Body of pancreas (tissue), 4 donors: Measurements from ENCODE around the gene CLIP1. TPM values are rescaled to one million over a fixed set of nuclear protein-coding genes. Genes with fewer than 3 reads are reported as not detected.

Source experiments
- ATAC-seq: fragments of 150-250 bp; one replicate; pipeline ENCODE4 v1.9.1; 2016
- DNase-seq, 4 donors: peaks; one replicate each; pipeline ENCODE4 v3.0.0-alpha.2; 2019
- H3K27ac ChIP-seq, 4 donors: fragments of 200-600 bp; sonication (generic); 1 replicate in 3 of 4; 2 replicates in 1 of 4; pipeline versions ENCODE4 v1.5.1 to v1.6.1; 2016 to 2019; ENCODE audit warnings: mild to moderate bottlenecking in 1 of 4, mixed read lengths in 1 of 4, moderate library complexity in 1 of 4
- H3K27me3 ChIP-seq, 2 donors: fragments of 200-600 bp; sonication (generic); one replicate each; pipeline ENCODE4 v1.6.0; 2016; ENCODE audit warnings: mild to moderate bottlenecking in 1 of 2
- H3K36me3 ChIP-seq, 2 donors: fragments of 200-600 bp; sonication (generic); replicated peaks in 1 of 2; 2 replicates each; pipeline ENCODE4 v1.5.1; 2016; ENCODE audit warnings: low read depth in 2 of 2; ENCODE audit not compliant: insufficient read depth in 1 of 2
- H3K4me1 ChIP-seq: fragments of 200-600 bp; sonication (generic); one replicate; pipeline ENCODE4 v1.6.0; 2016
- H3K4me3 ChIP-seq, 2 donors: fragments of 200-600 bp; sonication (generic); 1 replicate in 1 of 2; 2 replicates in 1 of 2; pipeline ENCODE4 v1.5.1; 2016 to 2019
- H3K9me3 ChIP-seq, 3 donors: fragments of 200-600 bp; sonication (generic); 1 replicate in 2 of 3; 2 replicates in 1 of 3; pipeline ENCODE4 v1.5.1; 2016
- POLR2A ChIP-seq, 3 donors: fragments of 450-650 bp; IDR thresholded peaks; one replicate each; pipeline ENCODE4 v1.6.1; 2016; ENCODE audit warnings: antibody characterized with exemption in 3 of 3, mild to moderate bottlenecking in 2 of 3
- WGBS, 2 donors: methylation state at CpG; one replicate each; pipeline ENCODE4 v1.1.5; 2017; 5-methylcytosine and 5-hydroxymethylcytosine counted together
- intact Hi-C: fragments of 100-400 bp; cut with DNase I; formaldehyde crosslinking; loops from one replicate; pipeline ENCODE4 v1.15.1; 2023
- total RNA-seq, 2 donors: library from RNA; depleted of rRNA; stranded (reverse); fragments of >200 nt; gene quantifications; one replicate each; pipeline ENCODE4 v1.1.0, GENCODE V29; 2016
- TF ChIP-seq, protein P1 (sequence below), 7 experiments: fragments of 450-650 bp in 4 of 7; fragments of 200-600 bp in 3 of 7; sonication (generic) in 3 of 7; IDR thresholded peaks; one replicate each; pipeline ENCODE4 v1.5.1; 2016 to 2019; ENCODE audit warnings: antibody characterized with exemption in 7 of 7

The CLIP1 gene
- total RNA-seq, 2 donors from 2014 or later = 41.2 to 89.0 TPM

DNA sequence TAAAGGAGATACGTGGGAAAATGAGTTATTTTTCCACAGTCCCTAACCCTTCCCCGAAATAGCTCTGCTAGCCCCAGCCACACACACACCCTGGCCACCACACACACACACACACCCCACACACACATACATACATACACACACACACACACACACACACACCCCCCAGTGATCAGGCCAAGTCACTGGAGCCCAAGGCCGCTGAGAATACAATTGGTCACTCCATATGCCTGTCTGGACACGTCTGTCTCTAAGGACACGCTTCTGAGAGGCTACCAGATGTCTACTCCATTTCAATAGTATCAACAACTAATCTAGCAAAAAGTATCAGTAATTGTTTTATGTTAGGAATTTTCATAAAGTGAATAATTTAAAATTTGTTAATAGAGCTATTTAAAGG is 183.6 kb downstream of the CLIP1 start:
- no peak overlapping the region for H3K4me3 ChIP-seq
- no peak for ATAC-seq
- no peak overlapping the region for H3K27ac ChIP-seq
- peaks cover 0 to 11% of the 10 kb centered on the region in 2 donors for H3K36me3 ChIP-seq
- 92 to 95% methylated on average over 5 of the region's 5 CpGs for WGBS, 2 donors
- no peaks in the 10 kb centered on the region for H3K27me3 ChIP-seq
- H3K9me3 ChIP-seq = peaks cover 0 to 3% (median 0%) of the 10 kb centered on the region in 3 donors
- DNase-seq = no peak
- TF ChIP-seq, protein P1, sequence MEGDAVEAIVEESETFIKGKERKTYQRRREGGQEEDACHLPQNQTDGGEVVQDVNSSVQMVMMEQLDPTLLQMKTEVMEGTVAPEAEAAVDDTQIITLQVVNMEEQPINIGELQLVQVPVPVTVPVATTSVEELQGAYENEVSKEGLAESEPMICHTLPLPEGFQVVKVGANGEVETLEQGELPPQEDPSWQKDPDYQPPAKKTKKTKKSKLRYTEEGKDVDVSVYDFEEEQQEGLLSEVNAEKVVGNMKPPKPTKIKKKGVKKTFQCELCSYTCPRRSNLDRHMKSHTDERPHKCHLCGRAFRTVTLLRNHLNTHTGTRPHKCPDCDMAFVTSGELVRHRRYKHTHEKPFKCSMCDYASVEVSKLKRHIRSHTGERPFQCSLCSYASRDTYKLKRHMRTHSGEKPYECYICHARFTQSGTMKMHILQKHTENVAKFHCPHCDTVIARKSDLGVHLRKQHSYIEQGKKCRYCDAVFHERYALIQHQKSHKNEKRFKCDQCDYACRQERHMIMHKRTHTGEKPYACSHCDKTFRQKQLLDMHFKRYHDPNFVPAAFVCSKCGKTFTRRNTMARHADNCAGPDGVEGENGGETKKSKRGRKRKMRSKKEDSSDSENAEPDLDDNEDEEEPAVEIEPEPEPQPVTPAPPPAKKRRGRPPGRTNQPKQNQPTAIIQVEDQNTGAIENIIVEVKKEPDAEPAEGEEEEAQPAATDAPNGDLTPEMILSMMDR (IDR thresholded peaks at IDR 0.05) = no peak
- TF ChIP-seq POLR2A (IDR thresholded peaks at IDR 0.05) = no peak
- H3K4me1 ChIP-seq = no peaks in the 10 kb centered on the region
- intact Hi-C loops = no loop called here

DNA sequence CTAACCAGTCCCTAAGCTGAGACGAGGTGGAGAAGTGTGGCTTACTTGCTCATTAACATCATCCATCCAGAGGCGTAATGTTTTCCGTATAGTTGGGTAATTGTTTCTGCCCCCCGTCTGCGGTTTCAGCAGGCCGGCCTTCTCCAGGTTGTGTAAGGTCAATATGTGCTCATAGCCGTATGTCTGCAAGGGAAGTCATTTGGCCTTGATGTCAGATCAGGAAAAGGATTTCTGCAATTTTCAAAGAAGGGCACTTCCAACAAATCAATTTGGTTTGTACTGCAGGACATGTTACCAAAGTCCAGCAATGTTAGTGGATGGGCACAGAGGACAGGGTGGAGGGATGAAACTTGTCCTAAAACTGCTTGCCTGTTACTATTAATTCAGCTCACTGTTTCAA is 186.7 kb downstream of the CLIP1 start:
- H3K27ac ChIP-seq = no peak overlapping the region
- intact Hi-C loops = no loop called here
- no peak overlapping the region for H3K4me3 ChIP-seq
- 79 to 89% methylated on average over 7 of the region's 7 CpGs for WGBS, 2 donors
- no peak for DNase-seq
- no peak for TF ChIP-seq POLR2A (IDR thresholded peaks at IDR 0.05)
- TF ChIP-seq, protein P1 (IDR thresholded peaks at IDR 0.05) = no peak
- H3K27me3 ChIP-seq = no peaks in the 10 kb centered on the region
- ATAC-seq = no peak
- no peaks in the 10 kb centered on the region for H3K9me3 ChIP-seq
- no peaks in the 10 kb centered on the region for H3K4me1 ChIP-seq
- peaks cover 0 to 17% of the 10 kb centered on the region in 2 donors for H3K36me3 ChIP-seq

DNA sequence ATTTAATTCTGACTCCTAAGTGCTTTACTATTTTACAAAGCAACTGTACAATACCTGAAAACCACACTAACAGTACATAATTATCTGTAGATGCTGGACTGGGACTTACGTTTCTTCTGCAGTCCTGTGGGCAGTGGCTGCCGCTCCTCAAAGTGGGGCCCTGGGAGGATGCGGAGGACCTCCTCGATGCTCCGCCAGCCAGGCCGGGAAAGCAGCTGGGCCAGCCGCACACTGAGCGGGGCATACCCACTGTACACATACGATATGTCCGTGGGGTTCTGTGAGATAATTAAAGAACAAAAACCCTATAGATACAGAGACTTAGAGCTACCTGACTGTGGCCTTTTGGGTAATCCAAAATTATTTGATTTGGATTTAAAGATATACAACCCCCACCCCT is 189.8 kb downstream of the CLIP1 start:
- Histone ChIP-seq H3K4me3 (no peak overlapping the region), H3K9me3 (no peaks in the 10 kb centered on the region), H3K4me1 (no peaks in the 10 kb centered on the region), H3K27me3 (no peaks in the 10 kb centered on the region), H3K27ac (no peak overlapping the region), H3K36me3 (peaks cover 0 to 16% of the 10 kb centered on the region in 2 donors)
- intact Hi-C loops = no loop called here
- DNase-seq = no peak
- 93 to 96% methylated on average over 3 to 10 of the region's 10 CpGs for WGBS, 2 donors
- TF ChIP-seq, protein P1 (IDR thresholded peaks at IDR 0.05) = no peak
- TF ChIP-seq POLR2A (IDR thresholded peaks at IDR 0.05) = no peak
- ATAC-seq = no peak

DNA sequence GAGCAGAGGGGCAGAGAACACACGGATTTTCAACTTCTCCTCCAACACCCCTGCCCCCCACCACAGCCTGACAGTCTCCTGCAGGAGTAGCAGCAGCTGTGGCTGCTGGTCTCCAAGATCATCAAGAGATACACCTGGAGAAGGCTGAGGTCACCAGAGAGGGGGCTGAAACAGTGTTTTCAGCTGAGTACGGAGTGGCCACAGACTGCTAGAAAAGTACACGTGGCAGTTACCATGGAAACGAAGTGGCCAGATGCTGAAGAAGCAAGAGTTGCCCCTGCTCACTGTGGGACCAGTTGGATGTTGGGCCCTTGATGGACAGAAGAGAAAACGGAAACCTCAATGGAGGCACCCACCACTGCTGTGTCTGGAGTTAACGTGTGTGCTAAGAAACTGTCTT is 191.7 kb downstream of the CLIP1 start:
- intact Hi-C loops = no loop called here
- Histone ChIP-seq H3K4me1 (peaks cover 8% of the 10 kb centered on the region), H3K27me3 (no peaks in the 10 kb centered on the region), H3K27ac (no peak overlapping the region), H3K9me3 (no peaks in the 10 kb centered on the region), H3K4me3 (no peak overlapping the region), H3K36me3 (peaks cover 0 to 15% of the 10 kb centered on the region in 2 donors)
- 67 to 81% methylated on average over 5 to 6 of the region's 6 CpGs for WGBS, 2 donors
- ATAC-seq = no peak
- DNase-seq = no peak
- TF ChIP-seq, protein P1 (IDR thresholded peaks at IDR 0.05) = no peak
- TF ChIP-seq POLR2A (IDR thresholded peaks at IDR 0.05) = no peak

DNA sequence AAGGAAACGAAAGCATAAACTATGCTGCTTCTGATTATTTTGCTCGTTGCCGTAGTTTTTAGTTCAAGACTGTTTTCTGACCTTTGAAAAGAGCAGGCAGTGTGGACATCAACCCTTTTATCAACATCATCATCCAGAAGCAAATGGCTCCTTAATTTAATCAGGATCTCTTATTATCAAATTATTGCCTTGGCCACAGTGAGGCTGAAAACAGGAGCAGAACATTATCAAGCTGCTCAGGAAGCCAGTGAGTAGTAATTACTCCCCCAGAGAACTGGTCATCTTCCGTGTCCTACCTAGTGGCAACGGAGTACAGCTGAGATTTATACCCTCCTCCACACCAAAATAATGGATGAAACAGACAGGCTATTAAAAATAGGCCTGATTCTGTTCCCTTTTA is 194.4 kb downstream of the CLIP1 start:
- H3K4me3 ChIP-seq = no peak overlapping the region
- H3K36me3 ChIP-seq = peaks cover 0 to 12% of the 10 kb centered on the region in 2 donors
- peaks cover 26% of the 10 kb centered on the region for H3K4me1 ChIP-seq
- no peaks in the 10 kb centered on the region for H3K9me3 ChIP-seq
- TF ChIP-seq POLR2A (IDR thresholded peaks at IDR 0.05) = no peak
- TF ChIP-seq, protein P1 (IDR thresholded peaks at IDR 0.05) = no peak
- WGBS, 2 donors = 86 to 93% methylated on average over 5 of the region's 5 CpGs
- intact Hi-C loops = no loop called here
- DNase-seq (no peak), ATAC-seq (no peak)
- H3K27me3 ChIP-seq = no peaks in the 10 kb centered on the region
- H3K27ac ChIP-seq = no peak overlapping the region
